ENCODE measurements around the gene TMEM156.

GRCh38 chr4:38930204-38930603, 102.0 kb downstream of the TMEM156 start:
- no peak for TF ChIP-seq CTCF (conservative IDR thresholded peaks at IDR 0.05 in 1 of 2, IDR thresholded peaks at IDR 0.05 in 1 of 2; ENCODE audit: extremely low read depth in 1 of 2, insufficient read depth in 1 of 2, low read depth in 1 of 2, low read length in 2 of 2)
- TF ChIP-seq EZH2 (IDR thresholded peaks at IDR 0.05; ENCODE audit: borderline replicate concordance, low read length): no peak

Data from mammary epithelial cell (primary cell).